Mammary epithelial cell (primary cell): ENCODE data around the gene CD1B.

ENCODE experiments used
- CTCF ChIP-seq, 2 donors: IDR thresholded peaks in 1 of 2; conservative IDR thresholded peaks in 1 of 2; 2 replicates each; pipeline ENCODE4 v1.5.1; 2011 to 2012; ENCODE audit warnings: inconsistent platforms in 2 of 2, low read length in 2 of 2, mild to moderate bottlenecking in 2 of 2, control low read depth in 1 of 2, low read depth in 1 of 2; ENCODE audit not compliant: insufficient read depth in 1 of 2; ENCODE audit errors: extremely low read depth in 1 of 2
- EZH2 ChIP-seq: IDR thresholded peaks from 2 replicates; pipeline ENCODE4 v1.6.1; 2012; ENCODE audit warnings: low read length, inconsistent platforms, borderline replicate concordance

DNA sequence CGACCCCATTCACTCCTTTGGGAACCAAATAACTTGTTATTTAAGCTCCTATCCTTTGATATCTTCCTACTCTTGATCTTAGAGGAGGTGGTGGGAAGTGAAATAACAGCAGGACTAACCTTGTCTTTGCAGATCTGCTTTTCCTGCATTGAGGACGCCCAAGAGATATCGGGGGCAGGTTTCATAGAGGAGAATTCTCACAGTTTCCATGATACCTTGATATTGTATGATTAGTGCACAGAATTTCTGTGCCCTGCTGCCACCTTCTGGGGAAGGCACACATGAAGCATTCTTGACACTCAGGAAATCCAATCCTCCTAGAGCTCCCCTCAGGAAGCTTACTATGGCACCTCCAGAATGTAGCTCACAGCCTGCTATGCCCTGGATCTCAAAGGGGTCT, 1.6 kb downstream of the CD1B start:
- TF ChIP-seq EZH2 (no peak), CTCF (conservative IDR thresholded peaks at IDR 0.05 in 1 of 2, IDR thresholded peaks at IDR 0.05 in 1 of 2; ENCODE audit: extremely low read depth in 1 of 2, insufficient read depth in 1 of 2, low read depth in 1 of 2, low read length in 2 of 2) (peak; percentile 30 to 62)
